AML-193 (cell line): Measurements from ENCODE around the gene GRIA4.
"Not testable (repeated sequence)": the region's sequence is repeated elsewhere in the genome, so short reads cannot be mapped to it uniquely, and the experiment has no call there.

Experiments
- DNase-seq, 2 experiments: peaks; one replicate each; lab custom pipeline; 2025; lab: John Stamatoyannopoulos, UW

GRIA4 gene

DNA sequence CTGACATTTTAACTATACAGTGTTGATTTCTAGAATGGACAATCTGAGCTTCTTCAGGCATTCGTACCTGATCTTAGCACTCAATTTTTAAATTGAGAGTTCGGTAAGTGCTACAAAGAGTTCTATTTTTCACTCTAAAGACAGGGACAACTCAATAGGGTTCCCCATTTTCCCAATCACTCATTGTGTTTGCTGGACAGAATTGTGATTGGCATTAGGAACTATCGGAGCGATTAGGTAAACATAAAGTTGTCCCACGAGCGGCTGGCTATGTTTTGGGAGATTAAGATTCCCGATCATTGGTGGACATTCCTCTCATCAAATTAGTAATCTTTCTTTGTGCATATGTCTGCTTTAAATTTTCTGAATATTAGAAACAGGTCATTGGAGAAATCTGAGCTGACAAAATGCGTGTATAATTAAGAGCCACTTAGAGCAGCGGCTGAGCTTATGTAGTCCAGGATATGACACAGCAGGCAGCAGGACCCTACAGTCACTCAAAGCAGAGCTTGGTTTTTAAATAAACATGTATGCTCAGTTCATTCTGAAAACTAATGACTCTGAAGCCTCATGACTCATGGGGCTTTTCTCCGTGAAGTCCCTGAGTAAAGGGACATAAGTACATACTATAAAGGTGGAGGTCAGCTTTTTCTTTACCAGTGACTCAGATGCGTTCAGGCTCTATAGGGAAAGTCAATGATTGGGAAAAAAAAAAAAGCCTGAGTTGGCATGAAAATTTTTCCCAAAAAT is 109.4 kb downstream of the GRIA4 start:
- no peak for DNase-seq

DNA sequence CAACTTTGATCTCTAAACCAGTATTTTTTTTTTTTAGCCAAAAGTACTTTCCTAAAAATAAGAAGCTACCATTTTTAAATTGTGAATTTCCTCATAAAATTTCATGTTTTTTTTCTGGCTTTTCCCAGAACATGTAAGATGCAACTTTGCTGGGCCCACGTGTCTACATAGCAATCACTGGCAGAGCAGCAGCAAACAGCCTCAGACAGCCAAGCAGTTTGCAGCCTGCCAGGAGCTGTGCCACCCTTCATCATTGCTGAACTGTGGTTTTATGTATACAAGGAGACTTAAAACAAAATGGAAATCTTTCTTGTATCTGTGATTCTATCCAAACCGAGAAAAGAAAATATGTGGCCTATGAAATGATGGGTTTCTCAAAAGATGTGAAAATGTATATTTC is 110.2 kb downstream of the GRIA4 start:
- no peak for DNase-seq

GRCh38 chr11:105723269-105723668 is 113.4 kb downstream of the GRIA4 start:
- DNase-seq = no peak

- no peak for DNase-seq
Measured at GRCh38 chr11:105732611-105733010, 122.7 kb downstream of the GRIA4 start.

DNA sequence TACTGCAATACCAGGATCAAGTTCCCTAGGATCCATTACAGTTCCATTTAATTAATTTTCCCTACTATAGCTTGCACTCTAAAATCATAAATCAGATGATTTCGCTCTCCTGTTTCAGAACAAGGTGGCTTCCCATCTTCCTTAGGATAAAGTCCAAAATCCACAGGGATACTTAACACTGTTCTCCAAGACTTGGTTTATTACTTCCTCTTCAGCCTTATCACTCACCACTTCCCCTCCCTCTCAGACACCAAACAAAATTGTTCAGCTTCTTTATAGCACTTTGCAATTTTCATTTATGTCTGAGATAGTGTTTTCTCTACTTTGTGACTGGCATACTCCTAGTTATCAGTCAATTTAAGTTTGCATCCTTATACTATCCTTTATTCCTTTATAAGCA is 124.6 kb downstream of the GRIA4 start:
- DNase-seq = no peak

GRCh38 chr11:105738251-105738650 is 128.4 kb downstream of the GRIA4 start:
- no peak for DNase-seq

- DNase-seq = no peak
Measured at GRCh38 chr11:105738986-105739795, 129.3 kb downstream of the GRIA4 start.

DNA sequence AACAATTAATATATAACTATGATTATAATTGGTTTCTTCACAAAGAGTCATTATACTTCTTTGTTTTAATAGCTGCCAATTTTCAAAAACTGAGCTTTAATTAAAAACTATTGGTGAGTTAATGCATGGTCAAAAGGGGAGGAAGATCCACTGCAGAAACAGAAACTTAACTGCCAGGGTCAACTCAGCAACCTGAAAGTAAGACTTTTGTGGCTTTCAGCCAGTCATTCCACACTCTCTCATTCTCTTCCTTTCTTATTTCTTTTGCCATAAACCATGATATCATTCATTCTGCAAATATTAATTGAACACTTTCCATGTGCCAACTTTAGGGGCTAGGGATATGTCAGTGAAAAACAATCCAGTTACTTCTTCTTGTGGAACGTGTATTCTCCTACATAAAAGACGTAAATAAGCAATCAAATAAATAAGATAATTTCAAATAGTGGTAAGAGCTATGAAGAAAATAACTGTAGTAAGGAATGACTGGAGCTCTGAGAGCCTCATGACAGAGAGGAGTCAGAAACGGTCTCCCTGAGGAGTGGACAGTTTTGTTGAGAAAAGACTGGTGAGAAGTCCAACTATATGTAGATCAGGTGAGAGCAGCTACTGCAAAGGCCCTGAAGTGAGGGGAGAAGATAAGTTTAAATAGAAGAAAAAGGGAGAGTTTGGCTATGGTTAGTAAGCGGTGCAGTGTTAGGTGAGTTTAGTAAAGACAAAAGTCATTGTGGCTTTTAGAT is 130.5 kb downstream of the GRIA4 start:
- DNase-seq = no peak

DNA sequence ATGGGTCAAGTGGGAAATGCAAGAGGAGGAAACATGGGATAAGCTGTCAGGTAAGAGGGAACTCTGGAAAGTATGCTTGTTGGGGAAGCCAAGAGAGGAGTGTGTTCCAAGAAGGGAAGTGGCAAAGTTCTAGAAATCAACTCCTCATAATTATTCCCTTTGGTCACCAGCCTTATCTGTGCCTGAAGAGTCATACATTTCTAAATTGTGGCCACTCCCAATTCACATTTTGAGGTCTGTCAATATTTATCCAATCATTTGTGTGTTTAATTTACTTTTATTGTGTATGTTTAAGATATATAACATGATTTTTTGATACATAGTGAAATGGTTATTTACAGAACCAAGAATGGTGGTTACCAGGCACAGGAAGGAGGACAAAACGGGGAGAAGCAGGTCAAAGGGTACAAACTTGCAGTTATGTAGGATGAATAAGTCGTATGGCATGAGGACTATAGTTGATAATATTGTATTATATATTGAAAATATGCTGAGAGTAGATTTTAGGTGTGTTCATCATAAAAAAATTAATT is 131.7 kb downstream of the GRIA4 start:
- DNase-seq = no peak

DNA sequence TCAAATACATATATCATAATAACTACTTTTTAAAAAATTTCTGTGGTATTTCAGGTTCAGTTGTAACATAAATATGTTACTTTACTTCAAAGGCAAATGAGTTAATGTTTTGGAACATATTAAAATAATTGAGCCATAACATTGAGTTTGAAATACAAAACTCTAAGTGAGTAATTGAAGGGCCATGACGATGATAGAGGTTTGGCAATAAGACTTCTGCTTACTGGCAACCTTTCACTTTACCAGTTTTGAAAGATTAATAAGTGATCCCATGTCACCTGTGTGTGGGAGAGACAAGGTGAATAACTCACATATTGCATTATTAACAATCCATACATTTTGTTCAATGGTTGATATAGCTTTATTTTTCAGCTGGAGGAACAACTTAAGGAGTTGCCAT is 144.4 kb downstream of the GRIA4 start:
- DNase-seq = no peak

- DNase-seq = no peak
Measured at GRCh38 chr11:105754716-105755115, 144.8 kb downstream of the GRIA4 start.

DNA sequence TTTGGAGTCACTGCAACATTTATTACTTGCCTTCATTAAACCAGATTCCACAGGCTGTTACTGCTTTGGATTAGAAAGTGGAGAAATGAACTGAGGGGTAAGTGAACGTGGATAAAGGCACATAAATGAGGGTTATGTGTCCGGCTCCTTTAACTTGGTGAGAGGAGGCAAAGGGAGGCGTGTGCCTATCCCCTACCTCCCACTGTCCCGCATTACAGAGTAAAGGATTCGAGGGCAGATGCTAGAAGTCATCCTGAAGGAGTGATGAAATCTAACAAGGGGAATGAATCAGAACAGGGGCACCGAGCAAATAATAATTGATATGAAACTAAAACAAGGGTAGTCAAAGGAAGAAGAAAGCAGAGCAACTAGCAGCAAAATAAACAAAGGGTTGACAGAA is 147.2 kb downstream of the GRIA4 start:
- no peak for DNase-seq

DNA sequence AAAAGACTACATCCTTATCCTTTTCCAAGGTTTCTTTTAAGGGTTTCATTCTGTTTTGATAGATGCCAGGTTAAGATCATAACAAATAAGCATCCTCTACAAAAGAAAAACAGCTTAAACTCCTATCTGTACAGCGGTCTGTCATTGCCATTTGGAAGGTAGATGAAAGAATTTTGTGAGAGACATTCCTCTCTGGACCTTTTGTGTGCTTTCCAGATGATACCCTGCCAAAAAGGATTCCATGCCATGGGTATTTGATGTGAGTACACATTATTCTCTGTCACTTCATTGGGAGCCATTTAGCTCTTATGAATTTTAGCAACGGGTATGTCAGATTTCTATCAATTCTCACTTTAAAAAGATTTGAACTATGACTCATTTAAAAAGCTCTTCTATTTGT is 153.7 kb downstream of the GRIA4 start:
- no peak for DNase-seq

DNA sequence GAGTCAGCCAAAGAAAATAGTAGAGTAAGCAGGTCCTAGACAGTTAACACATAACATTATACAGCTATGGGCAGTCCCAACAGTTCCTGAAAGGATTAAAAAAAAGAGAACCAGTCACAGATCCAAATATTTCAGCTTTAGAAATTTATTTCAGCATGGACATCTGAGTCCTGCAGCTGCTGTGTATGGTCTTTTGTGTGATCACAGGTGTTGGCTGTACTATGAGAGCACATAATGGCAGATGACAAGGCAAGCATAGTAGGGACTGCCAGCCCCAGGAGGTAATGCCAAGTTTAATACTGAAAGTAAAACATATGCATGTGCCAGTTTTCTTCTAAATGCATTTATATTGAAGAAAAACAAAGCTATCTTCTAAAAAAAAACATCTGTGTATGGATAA is 158.1 kb downstream of the GRIA4 start:
- DNase-seq = no peak

GRCh38 chr11:105769627-105770026 is 159.8 kb downstream of the GRIA4 start:
- no peak for DNase-seq

DNA sequence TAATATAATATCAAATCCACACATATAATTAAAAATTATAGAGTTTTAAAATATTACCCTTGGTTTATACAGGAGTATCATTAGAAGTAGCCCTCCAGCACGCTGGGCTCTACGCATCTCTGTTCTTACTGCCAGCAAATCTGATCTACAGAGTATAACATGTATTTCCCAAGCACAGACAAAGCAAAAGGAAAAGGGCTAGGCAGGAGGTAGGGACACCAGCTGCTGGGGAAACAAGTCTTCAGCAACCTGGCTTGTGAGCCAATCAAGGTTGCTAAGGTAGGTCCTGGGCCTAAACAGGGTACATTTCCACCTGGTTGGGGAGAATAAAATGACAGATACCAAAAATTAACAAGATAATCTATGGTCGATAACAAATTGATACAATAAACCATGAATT is 163.6 kb downstream of the GRIA4 start:
- not testable (repeated sequence) for DNase-seq

DNA sequence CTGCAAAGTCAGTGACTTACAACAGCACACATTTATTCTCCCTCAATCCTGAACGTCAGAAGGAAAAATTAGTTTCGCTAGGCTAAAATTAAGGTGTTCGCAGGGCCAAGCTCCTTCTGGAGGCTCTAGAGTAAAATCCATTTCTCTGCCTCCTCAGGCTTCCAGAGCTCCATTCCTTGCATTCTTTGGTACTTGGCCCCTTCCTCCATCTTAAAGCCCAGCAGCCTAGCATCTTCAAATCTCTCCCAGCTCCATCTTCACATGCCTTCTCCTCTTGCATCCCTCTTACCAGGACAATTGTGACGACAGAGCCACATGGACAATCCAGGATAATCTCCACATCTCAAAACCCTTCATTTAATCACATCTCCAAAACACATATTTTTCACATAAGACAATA is 165.0 kb downstream of the GRIA4 start:
- DNase-seq = no peak

DNA sequence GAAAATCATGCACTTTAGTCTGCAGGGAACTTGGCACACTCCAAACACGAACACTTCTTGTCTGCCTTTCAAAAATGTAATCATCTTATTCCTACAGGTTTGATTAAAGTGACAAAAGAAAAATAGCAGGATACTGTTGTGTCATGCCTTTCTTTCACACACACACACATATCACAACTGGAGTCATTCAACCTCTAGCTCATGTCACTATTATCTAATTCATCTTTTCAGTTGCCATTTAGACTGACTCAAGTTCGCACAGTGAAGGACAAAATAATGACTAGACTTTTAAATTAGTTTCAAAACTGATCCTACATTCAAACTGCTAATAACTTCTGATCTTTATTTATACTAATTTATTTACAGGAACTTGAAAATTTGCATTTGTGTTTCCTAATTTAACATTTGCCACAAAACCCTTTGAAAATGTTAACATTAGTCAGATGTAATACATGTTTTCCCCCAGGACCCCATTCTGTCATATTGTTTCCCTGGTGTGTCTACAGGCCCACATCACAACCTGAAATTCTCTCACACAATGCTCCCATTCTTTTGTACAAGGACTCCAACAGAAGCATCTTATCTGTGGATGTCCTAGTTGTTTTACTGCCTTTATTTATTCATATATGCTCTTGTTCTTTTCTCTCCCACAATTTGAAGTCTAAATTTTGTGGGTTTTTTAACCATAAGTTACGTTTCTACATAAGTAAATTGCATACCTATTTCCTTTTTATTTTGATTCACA is 171.1 kb downstream of the GRIA4 start:
- no peak for DNase-seq

- DNase-seq = no peak
Measured at GRCh38 chr11:105781807-105782206, 171.9 kb downstream of the GRIA4 start.

DNA sequence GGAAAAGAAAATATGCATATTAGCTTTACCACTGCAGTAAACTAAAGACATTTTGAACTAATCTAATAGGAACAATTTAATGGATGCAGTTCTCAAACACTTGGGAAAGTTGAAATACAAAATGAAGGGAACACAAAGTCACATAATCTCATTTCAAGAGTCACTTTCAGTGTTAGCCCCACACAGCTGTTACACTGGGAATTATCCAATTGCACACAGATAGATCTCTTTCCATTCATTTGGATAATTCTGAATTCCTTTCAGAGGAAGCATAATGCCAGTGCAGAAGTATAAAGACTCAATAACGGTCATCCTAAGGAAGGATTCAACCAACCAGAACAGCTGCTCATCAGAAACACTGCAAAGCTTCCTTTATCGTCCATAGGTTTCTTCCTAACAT is 173.3 kb downstream of the GRIA4 start:
- no peak for DNase-seq

DNA sequence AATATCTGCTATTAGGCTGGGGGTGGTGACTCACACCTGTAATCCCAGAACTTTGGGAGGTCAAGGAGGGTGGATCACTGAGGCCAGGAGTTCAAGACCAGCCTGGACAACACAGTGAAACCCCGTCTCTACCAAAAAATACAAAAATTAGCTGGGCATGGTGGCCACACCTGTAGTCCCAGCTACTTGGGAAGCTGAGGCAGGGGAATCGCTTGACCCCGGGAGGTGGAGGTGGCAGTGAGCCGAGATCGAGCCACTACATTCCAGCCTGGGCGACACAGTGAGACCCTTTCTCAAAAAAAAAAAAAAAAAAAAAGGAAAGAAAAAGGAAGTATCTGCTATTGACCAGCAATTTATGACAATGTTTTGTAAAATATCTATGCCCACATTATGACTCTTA is 176.0 kb downstream of the GRIA4 start:
- DNase-seq = not testable (repeated sequence)

GRCh38 chr11:105786741-105787140 is 176.9 kb downstream of the GRIA4 start:
- DNase-seq = no peak
